Stimulated activated CD4-positive, alpha-beta T cell treated with anti-CD3 and anti-CD28 coated beads, Interleukin-12 subunit alpha, Interleukin-12 subunit beta, amount 100 ng/mL, for 4 hours (primary cell): ENCODE data around the gene NFIB.

Experiments
- DNase-seq: peaks from one replicate; pipeline ENCODE4 v3.0.0-alpha.2; 2020

The NFIB gene

DNA sequence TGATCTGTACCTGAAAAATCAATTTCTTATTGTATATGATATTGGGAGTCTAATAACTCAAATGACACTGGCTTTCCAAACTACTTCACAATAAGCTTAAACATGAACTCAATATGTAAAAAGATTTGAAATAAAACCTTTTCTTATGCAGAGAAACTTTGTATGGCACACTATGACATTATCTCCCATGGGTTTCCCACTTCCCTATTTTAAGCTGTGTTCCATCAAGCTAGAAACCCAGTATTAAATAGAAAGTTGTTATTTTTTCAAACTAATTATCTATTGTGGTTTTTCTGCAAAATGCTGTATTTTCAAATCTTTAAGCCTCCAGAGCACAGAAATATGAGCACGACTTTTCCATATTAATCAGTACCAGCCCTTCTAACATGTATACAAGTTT is 174.7 kb downstream of the NFIB start:
- DNase-seq = no peak

DNA sequence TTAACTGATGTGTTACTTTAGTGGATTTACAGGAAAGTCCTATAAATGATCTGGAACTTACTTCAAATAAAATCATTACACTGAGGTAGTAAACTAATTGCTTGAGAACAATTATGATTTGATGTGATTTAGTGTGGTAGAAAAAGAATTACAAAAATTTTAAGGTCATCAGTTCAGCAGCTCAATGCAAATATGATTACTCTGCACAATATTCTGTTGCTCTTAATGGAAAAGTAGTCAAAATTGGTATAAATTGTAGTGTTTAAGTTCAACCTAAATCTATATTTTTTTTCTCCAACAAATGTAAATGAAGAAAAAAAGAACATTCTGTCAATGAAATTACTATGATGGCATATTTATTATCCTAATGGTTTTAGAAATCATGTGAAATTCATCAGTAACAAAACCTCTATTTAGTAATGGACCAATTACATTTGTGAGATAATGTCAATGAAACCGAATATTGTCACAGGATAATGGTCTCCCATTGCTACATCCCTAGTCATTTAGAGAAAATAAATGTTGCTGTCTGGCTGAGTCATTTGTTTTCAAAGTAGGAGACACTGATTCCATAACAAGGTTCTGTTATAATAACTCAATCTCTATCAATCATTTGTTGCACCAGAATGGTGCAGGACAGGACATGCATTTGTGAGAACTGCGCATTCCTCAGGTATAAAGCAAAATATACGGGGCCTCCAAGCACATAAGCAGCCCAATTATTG is 177.1 kb downstream of the NFIB start:
- no peak for DNase-seq

GRCh38 chr9:14136047-14136635 is 177.8 kb downstream of the NFIB start:
- DNase-seq = no peak

GRCh38 chr9:14135421-14135820 is 178.5 kb downstream of the NFIB start:
- no peak for DNase-seq

- no peak for DNase-seq
Observed at GRCh38 chr9:14133394-14133793, 180.5 kb downstream of the NFIB start.

GRCh38 chr9:14132775-14133174 is 181.2 kb downstream of the NFIB start:
- no peak for DNase-seq

DNA sequence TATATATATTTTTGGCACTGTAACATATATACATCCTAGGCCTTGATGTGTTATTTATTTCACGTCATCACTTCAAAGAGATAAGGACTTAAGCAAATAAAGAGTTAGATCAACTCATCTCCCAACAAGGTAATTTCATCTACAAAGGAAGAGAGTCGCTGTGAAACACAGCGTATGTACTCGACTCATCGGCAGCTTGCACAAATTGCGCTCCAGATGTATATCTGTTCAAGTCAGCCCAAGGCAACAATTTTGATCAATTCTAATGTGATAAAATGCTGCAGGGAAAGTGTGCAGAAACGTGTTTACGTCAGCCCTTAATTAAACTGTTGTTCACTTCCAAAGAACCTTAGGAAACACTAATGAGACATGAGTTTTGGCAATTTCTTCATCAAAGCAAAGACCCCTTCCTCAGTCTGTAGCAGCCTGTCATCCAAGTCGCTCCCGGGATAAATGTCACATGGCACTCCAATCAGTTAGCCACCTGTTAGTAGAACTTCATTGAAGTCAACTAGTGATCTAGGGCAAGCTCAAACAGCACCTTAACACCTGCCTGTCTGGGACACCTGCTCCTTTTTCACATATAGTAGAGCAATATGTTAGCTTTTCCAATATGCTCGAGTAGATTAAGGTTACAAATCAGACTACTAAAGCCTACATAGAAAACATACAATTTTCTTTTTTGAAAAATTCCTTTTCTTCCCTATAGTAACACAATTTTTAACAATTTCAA is 182.4 kb downstream of the NFIB start:
- DNase-seq = no peak

- no peak for DNase-seq
Observed at GRCh38 chr9:14127656-14128055, 186.3 kb downstream of the NFIB start.

DNA sequence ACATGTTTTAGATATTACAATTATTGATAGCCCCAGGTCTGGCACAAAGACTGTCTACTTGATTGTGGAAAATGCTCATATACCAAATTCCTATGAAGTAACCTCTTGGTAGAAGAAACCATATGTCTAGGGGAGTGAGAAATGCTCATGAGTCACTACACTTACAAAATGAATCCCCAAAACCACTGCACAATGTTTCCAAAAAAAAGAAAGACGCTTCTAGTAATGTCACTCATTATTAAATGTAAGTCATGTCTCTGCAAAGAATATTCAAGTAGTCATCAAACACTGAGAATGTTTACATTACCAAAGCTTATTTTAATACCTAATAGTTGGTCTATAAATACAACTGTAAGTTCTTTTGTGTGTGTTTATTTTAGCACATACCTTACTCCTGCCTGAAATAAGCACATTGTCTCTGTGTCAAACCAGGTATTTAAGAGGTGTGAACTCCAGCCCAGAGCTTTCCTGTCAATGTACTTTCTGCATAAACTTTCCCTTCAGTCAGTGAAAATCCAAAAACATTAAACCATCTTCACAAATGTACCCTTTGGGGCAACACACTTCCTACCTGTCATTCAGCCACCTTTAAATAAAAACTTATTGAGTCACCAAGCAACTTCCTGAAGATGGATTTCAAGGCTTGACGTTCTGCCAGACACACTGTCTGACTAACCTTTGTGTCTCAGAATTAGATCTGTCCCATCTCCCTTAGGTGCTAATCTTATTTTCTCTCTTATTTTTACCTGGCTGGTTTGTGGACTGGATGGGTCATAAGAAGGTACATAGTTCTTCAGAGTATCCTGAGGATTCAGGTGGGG is 194.0 kb downstream of the NFIB start:
- no peak for DNase-seq

GRCh38 chr9:14112226-14112625 is 201.7 kb downstream of the NFIB start:
- DNase-seq = no peak

DNA sequence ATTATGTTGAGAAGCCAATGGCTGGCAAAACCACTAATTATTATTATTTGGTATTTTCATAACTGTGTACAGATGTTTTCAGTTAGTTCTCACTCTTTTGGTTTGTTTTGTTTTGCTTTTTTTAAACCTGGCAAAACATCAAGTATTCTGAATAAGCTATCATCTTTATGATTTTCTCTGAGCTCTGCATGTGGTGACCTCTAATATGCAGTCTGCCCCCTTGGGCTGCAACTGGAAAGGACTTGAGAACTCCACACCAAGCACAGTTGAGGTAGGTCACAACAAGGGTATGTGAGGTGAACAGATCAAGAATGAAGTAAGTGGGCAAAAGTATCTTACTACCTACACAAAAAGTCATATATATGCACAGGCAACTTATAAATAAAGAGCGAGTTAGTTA is 202.2 kb downstream of the NFIB start:
- DNase-seq = no peak

DNA sequence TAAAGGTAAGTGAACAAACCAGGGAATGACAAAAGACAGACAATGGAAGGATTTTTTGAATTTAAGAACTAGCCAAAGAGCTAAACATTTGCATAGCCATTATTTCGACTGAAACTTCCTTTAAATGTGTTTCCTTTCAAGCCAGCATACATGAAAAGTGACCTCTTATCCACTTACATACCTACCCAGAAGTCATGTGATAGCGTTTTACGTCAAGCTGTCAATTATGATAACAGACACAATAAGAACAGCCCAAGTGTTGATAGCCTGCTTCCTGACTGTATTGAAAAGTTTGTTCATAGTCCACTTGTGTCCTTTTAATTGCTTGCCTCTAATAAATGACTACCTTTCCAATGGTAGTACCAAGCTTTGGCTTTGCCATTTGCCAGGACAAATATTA is 206.0 kb downstream of the NFIB start:
- DNase-seq = no peak

DNA sequence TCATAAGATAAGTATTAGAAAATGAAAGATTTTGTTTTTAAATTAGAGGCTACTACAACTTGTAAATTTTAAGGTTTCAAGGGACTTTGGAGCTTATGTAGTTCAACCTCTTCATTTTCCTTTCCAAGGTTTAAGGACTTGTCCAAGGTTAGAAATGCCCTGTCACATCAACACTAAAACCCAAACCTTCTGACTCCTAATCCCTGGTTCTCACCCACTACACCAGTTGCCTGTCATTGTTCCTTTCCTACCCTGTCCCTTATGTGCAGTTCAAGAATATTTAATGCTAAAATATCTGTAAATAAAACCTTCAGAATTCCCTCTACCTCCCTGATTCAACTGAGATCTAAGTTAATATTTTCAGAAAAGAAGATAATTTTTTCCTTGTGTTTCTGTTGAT is 206.4 kb downstream of the NFIB start:
- DNase-seq = no peak

DNA sequence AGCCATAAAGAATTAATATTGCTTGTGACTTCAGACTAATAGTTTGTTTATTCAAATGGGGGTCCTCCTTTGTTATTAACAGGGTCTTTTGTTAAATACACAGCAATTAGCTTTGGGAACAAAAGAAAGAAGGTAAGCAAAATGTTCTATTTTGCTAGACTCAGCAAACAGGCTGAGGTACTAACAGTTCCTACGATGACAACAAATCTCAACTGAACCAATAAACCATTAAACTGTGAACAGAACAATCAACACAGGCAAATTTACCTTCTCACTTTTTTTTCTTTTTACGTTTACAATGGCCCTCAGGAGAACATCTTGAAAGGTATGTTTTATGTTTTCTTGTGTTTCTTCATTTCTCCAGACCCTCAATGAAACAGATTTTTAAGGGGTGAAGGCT is 207.2 kb downstream of the NFIB start:
- no peak for DNase-seq

GRCh38 chr9:14104496-14104895 is 209.4 kb downstream of the NFIB start:
- no peak for DNase-seq

DNA sequence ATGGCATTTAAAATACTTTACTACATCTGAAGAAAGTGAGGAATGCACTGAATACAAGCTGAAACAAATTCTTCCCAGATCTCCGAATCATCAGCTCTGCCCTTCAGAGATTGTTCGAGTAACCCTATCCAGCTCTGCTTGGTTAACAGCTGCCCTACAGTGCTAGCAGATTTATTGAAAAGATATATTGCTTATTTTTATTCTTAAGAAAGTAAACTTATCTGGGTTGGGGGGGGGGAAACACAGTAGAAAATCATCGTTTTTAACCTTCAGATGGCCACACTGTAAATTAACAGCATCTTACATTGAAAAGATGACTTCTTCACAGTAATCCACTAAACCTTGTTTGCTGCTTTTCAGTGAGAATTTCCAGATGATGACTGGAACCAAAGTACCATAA is 210.8 kb downstream of the NFIB start:
- DNase-seq = no peak

GRCh38 chr9:14099737-14100136 is 214.2 kb downstream of the NFIB start:
- DNase-seq = no peak

DNA sequence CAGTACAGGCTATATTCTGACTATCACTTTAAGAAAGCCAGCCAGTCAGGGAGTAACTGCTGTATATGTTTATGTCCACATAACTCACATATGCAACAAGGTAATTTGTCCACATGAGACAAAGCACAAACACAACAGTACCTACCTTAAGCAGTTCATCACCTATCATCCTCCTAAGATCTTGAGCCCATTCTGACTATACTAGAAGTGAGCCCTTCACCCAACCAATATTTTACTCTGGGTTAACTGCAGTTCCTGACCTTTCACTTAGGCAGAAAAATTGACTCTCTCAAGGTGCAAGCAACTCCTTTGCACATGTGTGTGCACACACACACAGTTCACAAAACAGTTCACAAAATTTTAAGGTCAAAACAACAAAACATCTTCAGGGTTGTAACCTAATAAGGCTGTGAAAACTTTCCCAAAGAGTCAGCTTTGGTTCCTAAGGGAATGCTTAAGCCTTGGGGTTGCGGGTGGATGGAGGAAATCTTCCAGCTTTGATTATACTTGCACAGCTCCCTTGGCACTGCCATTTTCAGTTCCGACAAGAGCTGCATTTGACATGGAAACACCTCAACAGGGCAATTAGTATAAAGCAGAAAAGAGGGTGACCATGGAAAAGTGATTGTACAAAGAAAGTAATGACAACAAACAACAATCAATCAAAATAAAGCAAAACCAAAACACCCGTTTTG is 215.3 kb downstream of the NFIB start:
- no peak for DNase-seq

- DNase-seq = no peak
Observed at GRCh38 chr9:14097666-14098415, 216.1 kb downstream of the NFIB start.

GRCh38 chr9:14097215-14097614 is 216.7 kb downstream of the NFIB start:
- no peak for DNase-seq

GRCh38 chr9:14096258-14096922 is 217.6 kb downstream of the NFIB start:
- no peak for DNase-seq
